ENCODE measurements around the gene PRKG1.

DNA sequence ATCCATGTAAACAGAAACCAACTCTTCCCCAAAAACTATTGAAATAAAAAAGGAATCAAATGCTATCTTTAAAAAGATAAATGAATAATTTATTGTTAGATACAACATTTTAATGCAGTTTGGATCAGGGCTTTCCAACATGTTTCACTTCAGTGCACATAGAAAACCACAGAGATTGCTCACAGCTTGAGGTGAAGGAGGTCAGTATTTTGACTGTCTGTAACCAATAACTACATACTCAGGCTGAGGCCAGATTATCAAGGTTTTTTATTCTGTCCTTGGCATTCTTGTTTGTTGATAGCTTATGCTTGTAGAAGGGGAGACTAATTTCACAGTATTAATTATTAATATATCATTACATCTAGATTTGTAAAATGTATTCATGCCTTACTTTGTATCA is 195.5 kb downstream of the PRKG1 start:
- TF ChIP-seq EZH2 (IDR thresholded peaks at IDR 0.05; ENCODE audit: low read length, missing control alignments), result no peak
- TF ChIP-seq, protein P1, sequence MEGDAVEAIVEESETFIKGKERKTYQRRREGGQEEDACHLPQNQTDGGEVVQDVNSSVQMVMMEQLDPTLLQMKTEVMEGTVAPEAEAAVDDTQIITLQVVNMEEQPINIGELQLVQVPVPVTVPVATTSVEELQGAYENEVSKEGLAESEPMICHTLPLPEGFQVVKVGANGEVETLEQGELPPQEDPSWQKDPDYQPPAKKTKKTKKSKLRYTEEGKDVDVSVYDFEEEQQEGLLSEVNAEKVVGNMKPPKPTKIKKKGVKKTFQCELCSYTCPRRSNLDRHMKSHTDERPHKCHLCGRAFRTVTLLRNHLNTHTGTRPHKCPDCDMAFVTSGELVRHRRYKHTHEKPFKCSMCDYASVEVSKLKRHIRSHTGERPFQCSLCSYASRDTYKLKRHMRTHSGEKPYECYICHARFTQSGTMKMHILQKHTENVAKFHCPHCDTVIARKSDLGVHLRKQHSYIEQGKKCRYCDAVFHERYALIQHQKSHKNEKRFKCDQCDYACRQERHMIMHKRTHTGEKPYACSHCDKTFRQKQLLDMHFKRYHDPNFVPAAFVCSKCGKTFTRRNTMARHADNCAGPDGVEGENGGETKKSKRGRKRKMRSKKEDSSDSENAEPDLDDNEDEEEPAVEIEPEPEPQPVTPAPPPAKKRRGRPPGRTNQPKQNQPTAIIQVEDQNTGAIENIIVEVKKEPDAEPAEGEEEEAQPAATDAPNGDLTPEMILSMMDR (conservative IDR thresholded peaks at IDR 0.05 in 1 of 2, IDR thresholded peaks at IDR 0.05 in 1 of 2; ENCODE audit: low read depth in 1 of 2, low read length in 2 of 2), result no peak
